Keratinocyte (primary cell): ENCODE measurements around the gene ARFRP1. TPM values are rescaled to one million over a fixed set of nuclear protein-coding genes. Genes with fewer than 3 reads are reported as not detected.

Experiments used
- polyA plus RNA-seq, 5 experiments: library from polyadenylated mRNA; depleted of rRNA in 3 of 5; stranded (reverse) in 3 of 5; stranded (forward) in 1 of 5; unstranded in 1 of 5; fragments of >200 nt; gene quantifications; 1 replicate in 1 of 5; 2 replicates in 3 of 5; 3 replicates in 1 of 5; pipeline versions ENCODE4 v1.2.1 to v1.2.3, GENCODE V29; 2011 to 2012; ENCODE audit warnings: missing spikeins in 2 of 5, low read depth in 1 of 5, low replicate concordance in 1 of 5
- small RNA-seq, 3 experiments: library from RNA; depleted of rRNA; stranded (forward); fragments of <200 nt; gene quantifications; one replicate each; pipeline ENCODE3, GENCODE V24; 2012; ENCODE audit warnings: low read depth in 3 of 3, low replicate concordance in 1 of 3; ENCODE audit not compliant: insufficient read length in 3 of 3

The ARFRP1 gene
- polyA plus RNA-seq, 1 donor (not counting 4 experiments of a cell fraction or from before 2014, with no cell fraction given) = 30.4 TPM

Small RNAs within 50 kb of the gene (small RNA-seq; reads per million reads assigned to genes)
- gene LIME1 (0 reads per million in 3 experiments), gene TNFRSF6B (0 reads per million in 3 experiments)

Other genes with a start within 250 kb of the ARFRP1 start
- gene KCNQ2, start 235.3 kb downstream of the ARFRP1 start, polyA plus RNA-seq = 0.12 TPM in 1 of 3 replicates, not detected in the others
- 0.12 to 0.77 TPM (median 0.31 TPM) in 3 replicates for gene EEF1A2, start 208.9 kb downstream of the ARFRP1 start, polyA plus RNA-seq
- 8.8 to 68.4 TPM (median 16.4 TPM) in 3 replicates for gene PPDPF, start 187.2 kb downstream of the ARFRP1 start, polyA plus RNA-seq
- 28.5 to 38.9 TPM (median 37.0 TPM) in 3 replicates for gene PTK6, start 170.6 kb downstream of the ARFRP1 start, polyA plus RNA-seq
- gene SRMS, start 160.2 kb downstream of the ARFRP1 start, polyA plus RNA-seq = 0.10 to 0.32 TPM (median 0.14 TPM) in 3 replicates
- 0.48 to 0.84 TPM (median 0.55 TPM) in 3 replicates for gene FNDC11, start 153.8 kb downstream of the ARFRP1 start, polyA plus RNA-seq
- 14.8 to 29.0 TPM (median 24.3 TPM) in 3 replicates for gene HELZ2, start 133.7 kb downstream of the ARFRP1 start, polyA plus RNA-seq
- gene GMEB2, start 80.9 kb downstream of the ARFRP1 start, polyA plus RNA-seq = 5.1 to 8.4 TPM (median 6.2 TPM) in 3 replicates
- 9.2 to 12.0 TPM (median 10.5 TPM) in 3 replicates for gene STMN3, start 54.6 kb downstream of the ARFRP1 start, polyA plus RNA-seq
- gene RTEL1, start 49.7 kb downstream of the ARFRP1 start, polyA plus RNA-seq = 7.7 to 12.4 TPM (median 11.2 TPM) in 3 replicates
- gene TNFRSF6B, start 11.3 kb downstream of the ARFRP1 start, polyA plus RNA-seq = 51.9 to 151 TPM (median 58.1 TPM) in 3 replicates
- 7.8 to 13.5 TPM (median 12.2 TPM) in 3 replicates for gene ZGPAT, start 63 bp upstream of the ARFRP1 start, polyA plus RNA-seq
- gene LIME1, start 28.7 kb upstream of the ARFRP1 start, polyA plus RNA-seq = 0.60 to 3.5 TPM (median 0.75 TPM) in 3 replicates
- gene SLC2A4RG, start 31.8 kb upstream of the ARFRP1 start, polyA plus RNA-seq = 18.3 to 33.6 TPM (median 23.5 TPM) in 3 replicates
- gene ZBTB46, start 123.3 kb upstream of the ARFRP1 start, polyA plus RNA-seq = 0.12 to 0.18 TPM (median 0.13 TPM) in 3 replicates
- not detected in 3 replicates for gene ABHD16B, start 153.5 kb upstream of the ARFRP1 start, polyA plus RNA-seq
- 177 to 208 TPM (median 200 TPM) in 3 replicates for gene TPD52L2, start 157.3 kb upstream of the ARFRP1 start, polyA plus RNA-seq
- gene DNAJC5, start 187.2 kb upstream of the ARFRP1 start, polyA plus RNA-seq = 43.7 to 62.0 TPM (median 59.0 TPM) in 3 replicates
- 24.1 to 42.2 TPM (median 28.7 TPM) in 3 replicates for gene UCKL1, start 248.4 kb upstream of the ARFRP1 start, polyA plus RNA-seq